Neural cell (in vitro differentiated cells): Measurements from ENCODE around the gene MYO3B. TPM values are rescaled to one million over a fixed set of nuclear protein-coding genes. Genes with fewer than 3 reads are reported as not detected.

Experiments
- H2AFZ ChIP-seq: fragments of 200-600, 300-800 bp; sonication (generic), shearing (Covaris generic); 2 replicates; pipeline ENCODE4 v1.6.0; 2014; ENCODE audit warnings: low read depth, mild to moderate bottlenecking, antibody characterized with exemption, low read length, moderate library complexity
- H3F3A ChIP-seq: fragments of 200-600 bp; shearing (Covaris generic); 2 replicates; pipeline ENCODE4 v1.6.1; 2016; ENCODE audit warnings: mild to moderate bottlenecking, moderate library complexity, mixed read lengths, antibody characterized with exemption, low read length; ENCODE audit not compliant: insufficient read depth, poor library complexity, severe bottlenecking
- H3K27ac ChIP-seq: fragments of 200-600, 300-800 bp; sonication (generic), shearing (Covaris generic); 2 replicates; pipeline ENCODE4 v1.5.1; 2014; ENCODE audit warnings: mild to moderate bottlenecking, low read length, moderate library complexity
- H3K27me3 ChIP-seq: fragments of 300-800, 200-600 bp; sonication (generic), shearing (Covaris generic); 2 replicates; pipeline ENCODE4 v1.6.0; 2014; ENCODE audit warnings: mild to moderate bottlenecking, low read depth, low read length, moderate library complexity; ENCODE audit not compliant: insufficient read depth
- H3K36me3 ChIP-seq: fragments of 300-800, 200-600 bp; sonication (generic), shearing (Covaris generic); 2 replicates; pipeline ENCODE4 v1.5.1; 2014; ENCODE audit warnings: mild to moderate bottlenecking, antibody characterized with exemption, low read length, moderate library complexity; ENCODE audit not compliant: insufficient read depth
- H3K4me2 ChIP-seq: fragments of 300-800, 200-600 bp; sonication (generic), shearing (Covaris generic); 2 replicates; pipeline ENCODE4 v1.6.0; 2014; ENCODE audit warnings: mild to moderate bottlenecking, low read length
- H3K4me3 ChIP-seq: fragments of 300-800, 200-600 bp; sonication (generic), shearing (Covaris generic); 2 replicates; pipeline ENCODE4 v1.5.1; 2014; ENCODE audit warnings: mild to moderate bottlenecking, low read length, moderate library complexity
- H3K79me2 ChIP-seq: fragments of 200-600 bp; shearing (Covaris generic); replicated peaks from 2 replicates; pipeline ENCODE4 v1.6.0; 2014; ENCODE audit warnings: mild to moderate bottlenecking, low read length, moderate library complexity; ENCODE audit not compliant: insufficient read depth
- H3K9ac ChIP-seq: fragments of 300-800, 200-600 bp; sonication (generic), shearing (Covaris generic); 2 replicates; pipeline ENCODE4 v1.6.1; 2016; ENCODE audit warnings: mild to moderate bottlenecking, low read length, mixed read lengths
- H3K9me2 ChIP-seq: fragments of 200-600 bp; shearing (Covaris generic); 2 replicates; pipeline ENCODE4 v1.6.1; 2016; ENCODE audit warnings: mild to moderate bottlenecking, low read length, mixed read lengths; ENCODE audit not compliant: insufficient read depth
- H3K9me3 ChIP-seq: fragments of 200-600, 300-800 bp; sonication (generic), shearing (Covaris generic); 2 replicates; pipeline ENCODE4 v1.6.1; 2016; ENCODE audit warnings: mild to moderate bottlenecking, mixed run types, low read length, moderate library complexity, mixed read lengths
- H4K20me1 ChIP-seq: fragments of 200-600 bp; shearing (Covaris generic); 2 replicates; pipeline ENCODE4 v1.6.1; 2016; ENCODE audit warnings: mild to moderate bottlenecking, mixed run types; ENCODE audit not compliant: insufficient read depth
- EP300 ChIP-seq: fragments of 450-650 bp; conservative IDR thresholded peaks from 2 replicates; pipeline ENCODE4 v1.6.1; 2014; ENCODE audit warnings: antibody characterized with exemption, mild to moderate bottlenecking, moderate library complexity; ENCODE audit not compliant: poor library complexity, severe bottlenecking
- EZH2 ChIP-seq: fragments of 200-600, 300-800 bp; shearing (Covaris generic), sonication (generic); IDR thresholded peaks from 2 replicates; pipeline ENCODE4 v1.6.1; 2014; ENCODE audit warnings: antibody characterized with exemption, low read length, borderline replicate concordance, mild to moderate bottlenecking; ENCODE audit not compliant: insufficient read depth, poor library complexity, severe bottlenecking
- MXI1 ChIP-seq: fragments of 450-650 bp; conservative IDR thresholded peaks from 2 replicates; pipeline ENCODE4 v1.6.1; 2014; ENCODE audit warnings: antibody characterized with exemption, mild to moderate bottlenecking; ENCODE audit not compliant: poor library complexity, severe bottlenecking
- POLR2AphosphoS5 ChIP-seq: IDR thresholded peaks from 2 replicates; pipeline ENCODE4 v1.6.1; 2012
- RAD21 ChIP-seq: fragments of 450-650 bp; conservative IDR thresholded peaks from 2 replicates; pipeline ENCODE4 v1.6.1; 2014; ENCODE audit warnings: antibody characterized with exemption, mild to moderate bottlenecking, moderate library complexity
- SMC3 ChIP-seq: fragments of 450-650 bp; conservative IDR thresholded peaks from 2 replicates; pipeline ENCODE4 v1.6.1; 2014; ENCODE audit warnings: antibody characterized with exemption, mild to moderate bottlenecking, moderate library complexity; ENCODE audit not compliant: poor library complexity
- TAF1 ChIP-seq: IDR thresholded peaks from 2 replicates; pipeline ENCODE4 v1.6.1; 2012; ENCODE audit warnings: low read depth
- polyA plus RNA-seq: library from polyadenylated mRNA; depleted of rRNA; stranded (reverse); fragments of >200 nt; gene quantifications from 2 replicates; pipeline ENCODE4 v1.2.3, GENCODE V29; 2014
- TF ChIP-seq, protein P1 (sequence below): fragments of 450-650 bp; IDR thresholded peaks from 2 replicates; pipeline ENCODE4 v1.5.1; 2014; ENCODE audit warnings: antibody characterized with exemption, mild to moderate bottlenecking, moderate library complexity; ENCODE audit not compliant: poor library complexity, severe bottlenecking
- TF ChIP-seq, protein P2 (sequence below): IDR thresholded peaks from 2 replicates; pipeline ENCODE4 v1.6.1; 2012; ENCODE audit warnings: borderline replicate concordance

Gene MYO3B
- polyA plus RNA-seq, 1 donor from 2014 or later = 0.11 TPM

DNA sequence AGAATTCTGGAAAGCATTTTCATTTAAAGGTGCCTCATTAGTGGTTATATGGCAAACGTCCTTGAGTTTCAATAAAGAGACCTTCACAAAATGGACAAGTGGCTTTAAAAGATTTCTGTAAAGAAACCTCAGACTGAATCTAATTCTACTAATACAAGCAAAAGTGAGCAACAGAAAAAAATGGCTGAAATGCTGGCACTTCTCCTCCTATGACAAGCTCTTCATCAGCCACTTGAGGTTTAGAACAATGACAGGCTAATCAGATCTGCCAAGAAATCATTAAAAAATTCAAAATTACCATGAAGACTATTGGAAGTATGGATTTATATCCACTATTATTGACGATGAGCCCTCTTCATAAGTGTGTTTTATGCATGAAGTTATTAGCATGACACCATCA, 71.8 kb downstream of the MYO3B start:
- Histone ChIP-seq H3K9me3 (no peaks in the 10 kb centered on the region), H3K36me3 (no peaks in the 10 kb centered on the region), H2AFZ (no peak overlapping the region), H3K9me2 (no peaks in the 10 kb centered on the region), H3K27me3 (no peaks in the 10 kb centered on the region), H3K79me2 (no peaks in the 10 kb centered on the region), H3K4me2 (no peak overlapping the region), H3K27ac (no peak overlapping the region), H3K4me3 (no peak overlapping the region), H3F3A (no peaks in the 10 kb centered on the region), H4K20me1 (no peaks in the 10 kb centered on the region), H3K9ac (no peak overlapping the region)
- TF ChIP-seq, protein P1, sequence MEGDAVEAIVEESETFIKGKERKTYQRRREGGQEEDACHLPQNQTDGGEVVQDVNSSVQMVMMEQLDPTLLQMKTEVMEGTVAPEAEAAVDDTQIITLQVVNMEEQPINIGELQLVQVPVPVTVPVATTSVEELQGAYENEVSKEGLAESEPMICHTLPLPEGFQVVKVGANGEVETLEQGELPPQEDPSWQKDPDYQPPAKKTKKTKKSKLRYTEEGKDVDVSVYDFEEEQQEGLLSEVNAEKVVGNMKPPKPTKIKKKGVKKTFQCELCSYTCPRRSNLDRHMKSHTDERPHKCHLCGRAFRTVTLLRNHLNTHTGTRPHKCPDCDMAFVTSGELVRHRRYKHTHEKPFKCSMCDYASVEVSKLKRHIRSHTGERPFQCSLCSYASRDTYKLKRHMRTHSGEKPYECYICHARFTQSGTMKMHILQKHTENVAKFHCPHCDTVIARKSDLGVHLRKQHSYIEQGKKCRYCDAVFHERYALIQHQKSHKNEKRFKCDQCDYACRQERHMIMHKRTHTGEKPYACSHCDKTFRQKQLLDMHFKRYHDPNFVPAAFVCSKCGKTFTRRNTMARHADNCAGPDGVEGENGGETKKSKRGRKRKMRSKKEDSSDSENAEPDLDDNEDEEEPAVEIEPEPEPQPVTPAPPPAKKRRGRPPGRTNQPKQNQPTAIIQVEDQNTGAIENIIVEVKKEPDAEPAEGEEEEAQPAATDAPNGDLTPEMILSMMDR = no peak
- TF ChIP-seq RAD21 (no peak), MXI1 (no peak), SMC3 (no peak), EZH2 (no peak), TAF1 (no peak), EP300 (no peak), POLR2AphosphoS5 (no peak)
- TF ChIP-seq, protein P2, sequence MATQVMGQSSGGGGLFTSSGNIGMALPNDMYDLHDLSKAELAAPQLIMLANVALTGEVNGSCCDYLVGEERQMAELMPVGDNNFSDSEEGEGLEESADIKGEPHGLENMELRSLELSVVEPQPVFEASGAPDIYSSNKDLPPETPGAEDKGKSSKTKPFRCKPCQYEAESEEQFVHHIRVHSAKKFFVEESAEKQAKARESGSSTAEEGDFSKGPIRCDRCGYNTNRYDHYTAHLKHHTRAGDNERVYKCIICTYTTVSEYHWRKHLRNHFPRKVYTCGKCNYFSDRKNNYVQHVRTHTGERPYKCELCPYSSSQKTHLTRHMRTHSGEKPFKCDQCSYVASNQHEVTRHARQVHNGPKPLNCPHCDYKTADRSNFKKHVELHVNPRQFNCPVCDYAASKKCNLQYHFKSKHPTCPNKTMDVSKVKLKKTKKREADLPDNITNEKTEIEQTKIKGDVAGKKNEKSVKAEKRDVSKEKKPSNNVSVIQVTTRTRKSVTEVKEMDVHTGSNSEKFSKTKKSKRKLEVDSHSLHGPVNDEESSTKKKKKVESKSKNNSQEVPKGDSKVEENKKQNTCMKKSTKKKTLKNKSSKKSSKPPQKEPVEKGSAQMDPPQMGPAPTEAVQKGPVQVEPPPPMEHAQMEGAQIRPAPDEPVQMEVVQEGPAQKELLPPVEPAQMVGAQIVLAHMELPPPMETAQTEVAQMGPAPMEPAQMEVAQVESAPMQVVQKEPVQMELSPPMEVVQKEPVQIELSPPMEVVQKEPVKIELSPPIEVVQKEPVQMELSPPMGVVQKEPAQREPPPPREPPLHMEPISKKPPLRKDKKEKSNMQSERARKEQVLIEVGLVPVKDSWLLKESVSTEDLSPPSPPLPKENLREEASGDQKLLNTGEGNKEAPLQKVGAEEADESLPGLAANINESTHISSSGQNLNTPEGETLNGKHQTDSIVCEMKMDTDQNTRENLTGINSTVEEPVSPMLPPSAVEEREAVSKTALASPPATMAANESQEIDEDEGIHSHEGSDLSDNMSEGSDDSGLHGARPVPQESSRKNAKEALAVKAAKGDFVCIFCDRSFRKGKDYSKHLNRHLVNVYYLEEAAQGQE = no peak

DNA sequence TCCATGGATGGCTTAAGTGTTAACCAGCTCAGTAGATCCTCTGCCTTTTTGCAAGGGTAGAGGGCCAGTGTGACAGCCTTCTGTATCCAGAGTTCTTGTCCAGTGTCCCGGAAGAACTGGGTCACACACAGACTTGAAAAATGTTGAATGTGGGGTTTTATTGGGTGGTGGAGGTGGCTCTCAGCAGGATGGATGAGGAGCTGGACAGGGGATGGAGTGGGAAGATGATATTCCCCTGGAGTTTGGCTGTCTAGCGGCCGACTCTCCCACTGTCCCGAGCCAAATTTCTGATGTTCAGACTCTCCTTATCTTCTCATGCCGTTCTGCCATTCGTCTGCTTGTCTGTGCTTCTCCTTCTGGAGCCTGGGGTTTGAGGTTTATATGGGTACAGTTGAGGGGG, 72.6 kb downstream of the MYO3B start:
- no peak overlapping the region for H3K4me3 ChIP-seq
- no peaks in the 10 kb centered on the region for H3K79me2 ChIP-seq
- H3K9ac ChIP-seq = no peak overlapping the region
- H3K27ac ChIP-seq = no peak overlapping the region
- H3F3A ChIP-seq = no peaks in the 10 kb centered on the region
- no peak overlapping the region for H3K4me2 ChIP-seq
- no peaks in the 10 kb centered on the region for H3K9me2 ChIP-seq
- TF ChIP-seq EP300 (no peak), EZH2 (no peak), RAD21 (no peak), TAF1 (no peak), POLR2AphosphoS5 (no peak), SMC3 (no peak), MXI1 (no peak)
- TF ChIP-seq, protein P2 = no peak
- TF ChIP-seq, protein P1 = no peak
- H3K9me3 ChIP-seq = no peaks in the 10 kb centered on the region
- no peak overlapping the region for H2AFZ ChIP-seq
- H3K27me3 ChIP-seq = no peaks in the 10 kb centered on the region
- H3K36me3 ChIP-seq = no peaks in the 10 kb centered on the region
- H4K20me1 ChIP-seq = no peaks in the 10 kb centered on the region
